ENCODE measurements around the gene CUL9. TPM values are rescaled to one million over a fixed set of nuclear protein-coding genes. Genes with fewer than 3 reads are reported as not detected.

The CUL9 gene
- total and polyA plus RNA-seq, 8 donors = 11.3 to 99.3 (median 15.1) TPM

- FAIRE-seq (no peak), ATAC-seq (no peak), DNase-seq (no peak)
- H3K9me3 ChIP-seq = no peaks in the 10 kb centered on the region
- peaks cover 0 to 24% (median 2%) of the 10 kb centered on the region in 3 donors for H3K36me3 ChIP-seq
- no peaks in the 10 kb centered on the region for H3K27me3 ChIP-seq
- H3K4me1 ChIP-seq = no peaks in the 10 kb centered on the region
- TF ChIP-seq CTCF (IDR thresholded peaks at IDR 0.05) = no peak
- no peak overlapping the region for H3K27ac ChIP-seq
- 94 to 99% methylated on average over 9 of the region's 9 CpGs for WGBS, 2 donors
- H3K4me3 ChIP-seq = no peak overlapping the region
- intact Hi-C loops (cut with DNase I) = no loop called here
Measured at GRCh38 chr6:43192911-43193310, 10.9 kb downstream of the CUL9 start.

GRCh38 chr6:43193929-43194328 is 11.9 kb downstream of the CUL9 start:
- no peak for ATAC-seq
- WGBS, 2 donors = 95 to 97% methylated on average over 5 of the region's 5 CpGs
- H3K27me3 ChIP-seq = no peaks in the 10 kb centered on the region
- no peak for FAIRE-seq
- intact Hi-C loops (cut with DNase I) = no loop called here
- no peak overlapping the region for H3K4me3 ChIP-seq
- no peak for TF ChIP-seq CTCF (IDR thresholded peaks at IDR 0.05)
- no peaks in the 10 kb centered on the region for H3K4me1 ChIP-seq
- H3K9me3 ChIP-seq = no peaks in the 10 kb centered on the region
- no peak overlapping the region for H3K27ac ChIP-seq
- H3K36me3 ChIP-seq = peaks cover 0 to 19% (median 2%) of the 10 kb centered on the region in 3 donors
- DNase-seq = no peak

GRCh38 chr6:43196337-43196736 is 14.3 kb downstream of the CUL9 start:
- Histone ChIP-seq H3K4me3 (no peak overlapping the region), H3K27me3 (no peaks in the 10 kb centered on the region), H3K4me1 (no peaks in the 10 kb centered on the region), H3K27ac (no peak overlapping the region), H3K36me3 (peaks cover 0 to 18% (median 2%) of the 10 kb centered on the region in 3 donors), H3K9me3 (no peaks in the 10 kb centered on the region)
- FAIRE-seq (no peak), ATAC-seq (no peak), DNase-seq (no peak)
- TF ChIP-seq CTCF (IDR thresholded peaks at IDR 0.05) = no peak
- intact Hi-C loops (cut with DNase I) = no loop called here
- WGBS, 2 donors = 90 to 92% methylated on average over 5 of the region's 5 CpGs

GRCh38 chr6:43199912-43200311 is 17.9 kb downstream of the CUL9 start:
- Histone ChIP-seq H3K4me3 (no peak overlapping the region), H3K27me3 (no peaks in the 10 kb centered on the region), H3K4me1 (no peaks in the 10 kb centered on the region), H3K36me3 (peaks cover 0 to 14% (median 0%) of the 10 kb centered on the region in 3 donors), H3K27ac (no peak overlapping the region), H3K9me3 (no peaks in the 10 kb centered on the region)
- DNase-seq (no peak), ATAC-seq (no peak), FAIRE-seq (no peak)
- no peak for TF ChIP-seq CTCF (IDR thresholded peaks at IDR 0.05)
- intact Hi-C loops (cut with DNase I) = no loop called here
- 92 to 93% methylated on average over 6 of the region's 6 CpGs for WGBS, 2 donors

GRCh38 chr6:43200541-43200940 is 18.5 kb downstream of the CUL9 start:
- H3K27ac ChIP-seq = no peak overlapping the region
- intact Hi-C loops (cut with DNase I) = no loop called here
- TF ChIP-seq CTCF (IDR thresholded peaks at IDR 0.05) = no peak
- DNase-seq = no peak
- no peak for FAIRE-seq
- no peak overlapping the region for H3K4me3 ChIP-seq
- no peaks in the 10 kb centered on the region for H3K9me3 ChIP-seq
- no peak for ATAC-seq
- peaks cover 0 to 14% (median 0%) of the 10 kb centered on the region in 3 donors for H3K36me3 ChIP-seq
- H3K4me1 ChIP-seq = no peaks in the 10 kb centered on the region
- H3K27me3 ChIP-seq = no peaks in the 10 kb centered on the region
- 90 to 94% methylated on average over 6 of the region's 6 CpGs for WGBS, 2 donors
